OCI-M2 (cell line): ENCODE data around the gene APBB3.
A peak's percentile ranks its signal among the peaks of the same experiment; 100 is the strongest.

Experiments used
- DNase-seq: peaks from one replicate; lab custom pipeline; 2025; ENCODE audit not compliant: unreplicated experiment; lab: John Stamatoyannopoulos, UW

APBB3 gene

DNA sequence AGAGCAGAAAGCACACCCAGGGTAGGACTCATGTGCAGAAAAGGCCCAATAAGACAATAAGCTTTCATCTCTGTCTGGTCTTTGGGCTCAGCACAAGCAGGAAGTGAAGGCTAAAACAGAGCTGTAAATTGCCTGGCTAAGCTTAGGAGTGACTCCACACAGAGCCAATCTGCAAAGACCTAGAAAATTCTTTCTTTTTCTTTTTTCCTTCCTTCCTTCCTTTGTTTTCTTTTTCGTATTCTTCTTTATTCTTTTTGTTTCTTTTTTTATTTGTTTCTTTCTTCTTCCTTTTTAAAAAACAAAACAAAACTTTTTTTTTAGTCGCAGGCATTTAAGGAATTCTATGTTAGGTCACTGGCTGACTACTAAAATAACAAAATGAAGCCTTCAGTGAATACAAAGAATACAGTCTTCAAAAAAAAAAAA is 12.4 kb upstream of the APBB3 start:
- no peak for DNase-seq

DNA sequence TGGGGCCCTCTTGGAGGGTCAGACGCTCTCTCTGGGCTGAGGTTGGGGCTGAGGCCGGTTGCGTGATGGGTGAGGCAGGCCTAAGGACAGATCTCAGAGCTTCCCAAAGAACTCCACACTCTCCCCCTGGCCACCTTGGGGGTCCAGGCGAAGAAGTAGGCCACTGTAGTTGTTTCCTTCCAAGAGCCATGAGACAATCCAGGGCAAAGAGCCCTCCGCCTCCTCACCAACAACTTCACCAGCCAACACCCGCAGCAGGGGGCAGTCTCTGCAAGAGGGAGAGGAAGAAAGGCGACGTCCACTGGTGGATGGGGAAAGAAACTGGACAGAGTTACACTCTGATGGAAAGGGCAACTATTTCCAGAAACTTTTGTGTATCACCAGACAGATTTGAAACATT is 10.9 kb upstream of the APBB3 start:
- no peak for DNase-seq

DNA sequence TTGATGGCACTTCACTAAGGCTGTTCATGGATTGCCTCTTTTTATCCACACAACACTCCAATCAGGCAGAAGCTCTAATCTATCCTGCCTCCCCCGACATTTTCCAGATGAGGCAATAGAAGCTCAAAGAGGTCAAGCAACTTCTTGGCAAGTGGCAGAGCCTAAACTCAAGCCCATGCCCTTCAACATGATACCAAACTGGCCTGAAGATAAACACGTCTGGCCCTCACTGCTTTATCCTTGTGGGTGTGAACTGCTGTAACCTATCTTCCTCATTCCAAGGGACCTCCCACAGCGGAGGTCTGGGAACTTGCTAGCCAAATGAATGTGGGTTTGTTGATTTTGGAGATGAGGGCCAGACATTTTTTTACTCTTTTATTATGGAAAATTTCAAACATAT is 9.8 kb upstream of the APBB3 start:
- no peak for DNase-seq

DNA sequence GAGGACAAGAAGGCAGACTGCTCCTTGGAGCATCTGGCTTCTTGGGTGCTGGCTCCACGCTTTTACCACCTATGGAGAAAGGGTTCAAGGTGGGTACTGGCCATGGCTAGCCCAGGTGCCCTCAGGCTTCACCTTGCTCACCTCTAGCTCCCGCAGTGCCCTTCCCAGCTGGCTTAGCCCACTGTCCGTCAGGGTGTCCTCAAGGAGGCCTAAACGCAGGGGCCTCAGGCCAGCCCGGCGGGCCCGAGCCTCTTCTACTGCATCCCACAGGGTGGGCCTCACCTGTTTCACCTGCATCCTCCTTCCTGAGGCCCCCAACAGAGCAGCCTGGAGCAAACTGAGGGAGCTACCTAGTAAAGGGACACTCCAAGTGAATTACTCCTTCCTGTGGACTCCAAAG is 9.3 kb upstream of the APBB3 start:
- no peak for DNase-seq

DNA sequence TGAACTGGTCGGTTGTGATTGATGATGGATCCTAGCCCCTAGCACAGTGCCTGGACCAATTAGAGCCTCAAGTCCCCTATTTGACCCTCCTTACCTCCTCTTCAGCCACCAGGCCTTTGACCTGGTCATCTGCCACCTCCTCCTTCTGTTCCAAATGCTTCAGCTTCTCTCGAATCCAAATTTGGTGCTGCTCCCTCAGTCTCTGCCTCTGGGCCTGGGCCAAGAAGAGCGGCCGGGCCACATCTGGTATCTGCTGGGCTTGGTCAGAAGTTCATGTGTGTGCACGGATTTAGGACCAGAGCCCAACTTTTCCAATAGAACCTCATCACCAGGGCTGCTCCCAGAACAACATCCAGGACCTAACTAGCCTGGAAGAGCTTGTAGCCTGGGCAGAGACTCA is 6.7 kb upstream of the APBB3 start:
- DNase-seq: no peak

DNA sequence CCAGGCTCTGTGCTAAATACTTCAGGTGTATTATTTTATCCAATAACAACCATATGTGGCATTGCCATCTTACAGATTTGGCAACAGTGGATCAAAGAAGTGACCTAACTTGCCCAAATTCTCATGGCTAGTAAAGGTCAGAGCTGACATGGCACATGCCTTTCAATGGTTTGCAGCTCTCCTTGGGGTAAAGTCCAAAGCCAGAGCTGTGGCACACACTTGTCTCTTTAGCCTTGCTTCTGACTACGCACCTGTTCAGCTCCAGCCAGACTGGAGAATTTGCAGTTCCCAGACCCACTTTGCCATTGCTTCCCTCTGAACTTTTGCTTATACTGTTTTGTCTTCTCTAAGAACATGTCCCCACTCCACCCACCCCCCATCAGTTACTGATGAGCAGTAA is 6.1 kb upstream of the APBB3 start:
- no peak for DNase-seq

DNA sequence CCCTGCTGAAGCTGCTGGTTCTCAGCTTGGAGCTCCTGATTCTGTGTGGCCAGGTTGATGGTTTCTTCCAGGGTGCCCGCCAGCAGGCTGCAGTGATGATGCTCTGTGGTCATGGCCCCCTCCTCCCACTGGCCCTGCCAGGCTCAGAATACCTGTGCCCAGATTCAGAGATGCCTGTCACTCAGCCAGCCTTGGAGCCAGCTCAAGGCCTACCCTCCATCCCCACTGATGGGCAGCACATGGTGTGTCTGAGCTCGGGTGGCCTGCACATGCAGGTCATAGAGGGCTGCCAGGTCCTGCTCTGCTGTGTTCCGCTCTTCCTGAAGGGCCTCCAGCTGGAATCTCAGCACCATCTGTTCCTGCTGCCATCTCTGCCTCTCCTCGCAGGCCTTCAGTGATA is 5.7 kb upstream of the APBB3 start:
- DNase-seq: no peak

DNA sequence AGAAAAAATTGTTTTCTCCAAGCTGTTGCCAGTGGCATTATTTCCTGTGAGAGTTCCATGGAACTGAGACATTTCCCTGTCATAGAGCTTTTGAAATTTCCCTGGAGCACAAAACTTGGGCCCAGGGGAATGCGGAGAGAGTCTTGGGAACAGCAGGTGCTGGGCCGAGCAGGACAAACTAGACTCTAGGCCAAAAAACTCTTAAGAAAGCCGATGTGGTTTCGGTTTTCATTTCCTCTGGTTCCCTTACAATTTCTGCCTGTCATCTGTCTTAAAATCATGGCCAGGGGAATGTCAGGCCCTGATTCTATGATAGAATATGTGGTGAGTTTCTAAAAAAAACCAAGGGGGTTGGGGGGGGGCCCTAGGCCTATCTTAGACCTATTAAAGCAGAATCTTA is 4.8 kb upstream of the APBB3 start:
- no peak for DNase-seq

DNA sequence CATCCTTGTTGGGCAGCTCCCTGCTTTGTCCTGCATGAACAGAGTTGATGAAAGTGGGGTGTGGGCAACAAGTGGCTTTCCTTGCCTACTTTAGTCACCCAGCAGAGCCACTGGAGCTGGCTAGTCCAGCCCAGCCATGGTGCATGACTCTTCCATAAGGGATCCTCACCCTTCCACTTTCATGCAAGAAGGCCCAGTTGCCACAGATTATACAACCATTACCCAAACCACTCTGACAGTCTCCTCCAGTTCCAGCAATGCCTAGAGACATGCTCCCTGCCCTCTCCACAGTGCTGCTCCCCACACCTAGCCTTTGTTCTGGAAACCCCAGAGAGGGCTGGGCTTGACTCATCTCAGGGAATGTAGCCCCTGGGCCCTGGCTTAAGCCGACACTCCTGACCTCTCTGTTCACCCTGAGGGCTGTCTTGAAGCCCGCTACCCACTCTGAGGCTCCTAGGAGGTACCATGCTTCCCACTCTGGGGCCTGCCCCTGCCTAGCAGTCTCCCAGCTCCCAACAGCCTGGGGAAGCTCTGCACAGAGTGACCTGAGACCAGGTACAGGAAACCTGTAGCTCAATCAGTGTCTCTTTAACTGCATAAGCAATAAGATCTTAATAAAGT is 4.2 kb upstream of the APBB3 start:
- DNase-seq: no peak

DNA sequence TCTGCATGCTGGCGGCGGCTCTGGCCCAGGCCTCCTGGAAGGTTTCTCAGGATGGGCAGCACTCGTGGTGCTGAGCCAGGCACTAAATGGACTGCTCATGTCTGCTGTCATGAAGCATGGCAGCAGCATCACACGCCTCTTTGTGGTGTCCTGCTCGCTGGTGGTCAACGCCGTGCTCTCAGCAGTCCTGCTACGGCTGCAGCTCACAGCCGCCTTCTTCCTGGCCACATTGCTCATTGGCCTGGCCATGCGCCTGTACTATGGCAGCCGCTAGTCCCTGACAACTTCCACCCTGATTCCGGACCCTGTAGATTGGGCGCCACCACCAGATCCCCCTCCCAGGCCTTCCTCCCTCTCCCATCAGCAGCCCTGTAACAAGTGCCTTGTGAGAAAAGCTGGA is 3.5 kb upstream of the APBB3 start:
- no peak for DNase-seq

DNA sequence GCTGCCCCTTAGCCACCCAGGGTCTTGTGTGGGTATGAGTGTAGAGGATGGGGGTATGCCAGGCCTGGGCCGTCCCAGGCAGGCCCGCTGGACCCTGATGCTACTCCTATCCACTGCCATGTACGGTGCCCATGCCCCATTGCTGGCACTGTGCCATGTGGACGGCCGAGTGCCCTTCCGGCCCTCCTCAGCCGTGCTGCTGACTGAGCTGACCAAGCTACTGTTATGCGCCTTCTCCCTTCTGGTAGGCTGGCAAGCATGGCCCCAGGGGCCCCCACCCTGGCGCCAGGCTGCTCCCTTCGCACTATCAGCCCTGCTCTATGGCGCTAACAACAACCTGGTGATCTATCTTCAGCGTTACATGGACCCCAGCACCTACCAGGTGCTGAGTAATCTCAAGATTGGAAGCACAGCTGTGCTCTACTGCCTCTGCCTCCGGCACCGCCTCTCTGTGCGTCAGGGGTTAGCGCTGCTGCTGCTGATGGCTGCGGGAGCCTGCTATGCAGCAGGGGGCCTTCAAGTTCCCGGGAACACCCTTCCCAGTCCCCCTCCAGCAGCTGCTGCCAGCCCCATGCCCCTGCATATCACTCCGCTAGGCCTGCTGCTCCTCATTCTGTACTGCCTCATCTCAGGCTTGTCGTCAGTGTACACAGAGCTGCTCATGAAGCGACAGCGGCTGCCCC is 2.9 kb upstream of the APBB3 start:
- DNase-seq: no peak

DNA sequence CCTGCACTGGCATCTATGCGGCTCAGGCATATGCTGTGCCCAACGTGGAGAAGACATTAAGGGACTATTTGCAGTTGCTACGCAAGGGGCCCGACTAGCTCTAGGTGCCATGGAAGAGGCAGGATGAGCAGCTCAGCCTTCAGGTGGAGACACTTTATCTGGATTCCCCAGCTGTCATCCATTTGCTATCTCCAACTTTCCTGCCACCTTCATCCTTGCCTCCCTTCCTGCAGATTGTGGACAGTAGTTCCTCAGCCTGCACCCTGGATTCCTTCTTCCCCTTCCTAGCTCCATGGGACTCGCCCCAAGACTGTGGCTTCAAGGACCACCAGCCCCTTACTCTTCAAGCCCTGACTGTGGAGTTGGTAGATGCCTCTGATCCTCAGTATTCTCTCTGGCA is 2.3 kb upstream of the APBB3 start:
- no peak for DNase-seq

DNA sequence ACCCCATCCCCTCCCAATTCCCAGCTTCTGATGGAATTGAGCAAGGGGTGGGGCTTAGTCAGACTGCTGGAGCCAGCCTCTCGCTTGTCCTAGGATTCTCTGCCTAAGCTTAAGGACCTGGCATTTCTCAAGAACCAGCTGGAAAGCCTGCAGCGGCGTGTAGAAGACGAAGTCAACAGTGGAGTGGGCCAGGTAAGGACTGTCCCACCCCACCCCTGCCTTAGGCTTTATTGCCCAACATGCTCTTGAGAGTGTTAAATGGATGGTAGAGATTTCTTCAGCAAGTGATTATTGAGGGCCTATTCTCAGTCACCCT is 1.3 kb upstream of the APBB3 start:
- no peak for DNase-seq

DNA sequence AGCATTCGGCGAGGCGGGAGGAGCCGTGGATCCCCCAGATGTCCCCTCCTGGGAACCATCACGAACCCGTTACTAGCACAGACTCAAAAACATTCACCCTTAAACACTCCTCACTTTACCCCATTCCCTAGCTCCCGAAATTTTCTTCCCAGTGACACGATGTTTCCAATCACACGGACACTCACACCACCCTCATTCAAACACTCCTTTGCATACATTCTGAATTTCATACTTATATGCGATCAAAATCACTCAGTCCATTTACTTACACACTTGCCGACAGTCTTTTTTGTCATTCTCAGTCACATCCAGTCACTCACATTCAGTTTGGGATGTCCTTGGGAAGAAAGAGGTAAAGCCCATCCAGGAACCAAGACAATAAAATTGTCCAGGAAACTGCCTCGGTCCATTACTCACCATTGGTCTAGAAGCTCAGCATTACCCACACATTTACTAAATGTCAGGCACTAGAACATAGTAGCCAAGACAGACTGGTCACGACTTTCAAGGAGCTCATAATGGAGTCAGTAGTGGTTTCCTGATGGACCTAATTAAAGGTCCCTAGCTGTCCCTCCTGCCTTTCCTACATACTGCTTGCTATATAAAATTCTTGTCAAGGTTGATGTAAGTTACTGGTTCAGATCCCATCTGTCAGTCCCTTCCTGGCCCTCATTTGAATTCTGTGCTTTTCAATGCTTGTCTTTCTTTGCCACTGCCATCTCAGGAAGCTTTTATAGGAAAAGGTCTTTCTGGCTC is 804 bp upstream of the APBB3 start:
- no peak for DNase-seq

DNA sequence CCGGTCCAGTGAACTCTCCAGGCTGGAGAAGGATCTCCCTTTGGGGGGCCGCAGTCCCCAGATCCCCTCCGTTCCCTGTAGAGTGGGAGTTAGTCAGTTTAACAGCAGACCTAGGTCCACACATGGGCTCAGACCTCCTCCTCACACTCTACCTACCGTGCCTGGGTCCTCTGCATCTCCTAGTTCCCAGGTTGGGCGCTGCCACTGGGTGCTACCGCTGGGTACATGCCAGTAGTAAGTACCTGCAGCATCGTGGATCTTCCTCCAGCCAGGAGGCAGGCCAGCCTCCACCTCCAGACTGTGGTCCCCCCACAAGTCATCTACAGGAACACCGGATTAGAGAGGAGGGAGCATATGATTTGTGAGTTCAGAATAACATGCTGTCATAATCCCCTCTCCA is 802 bp downstream of the APBB3 start:
- no peak for DNase-seq

DNA sequence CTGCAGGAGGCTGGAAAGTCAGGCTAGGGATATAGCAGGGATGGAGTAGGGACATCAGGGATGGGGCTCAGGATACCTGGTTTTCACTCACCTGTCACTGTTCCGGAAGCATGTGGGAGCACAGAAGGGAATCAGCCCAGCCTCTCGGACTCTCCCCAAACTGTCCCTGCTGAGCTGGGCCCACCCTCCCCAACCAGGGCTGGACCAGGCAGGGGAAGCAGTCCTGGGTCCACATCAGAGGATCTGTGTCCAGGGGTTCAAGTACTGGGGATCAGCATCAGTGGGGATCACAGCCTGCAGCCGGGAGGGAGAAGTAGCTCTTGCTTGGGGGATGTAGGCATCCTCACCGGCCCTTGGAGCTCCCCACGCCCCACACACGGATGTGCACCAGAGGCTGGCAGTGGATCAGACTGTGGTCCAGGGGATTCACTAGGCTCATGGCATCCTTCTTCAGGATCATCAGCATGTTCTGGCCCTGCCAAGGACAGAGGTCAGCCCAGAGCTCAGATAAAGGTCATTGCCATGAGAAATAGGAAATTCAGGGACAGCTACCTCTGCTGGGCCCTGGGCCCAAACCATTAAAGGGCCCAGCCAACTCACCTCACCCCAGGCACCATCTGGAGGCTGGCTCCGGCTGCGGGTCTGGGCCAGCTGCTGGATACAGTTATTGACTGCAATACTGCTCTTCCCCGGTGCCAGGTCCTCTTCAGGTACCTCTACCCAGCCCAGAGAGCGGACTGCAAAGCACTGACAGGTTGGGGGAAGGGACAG is 2.5 kb downstream of the APBB3 start:
- DNase-seq: no peak

DNA sequence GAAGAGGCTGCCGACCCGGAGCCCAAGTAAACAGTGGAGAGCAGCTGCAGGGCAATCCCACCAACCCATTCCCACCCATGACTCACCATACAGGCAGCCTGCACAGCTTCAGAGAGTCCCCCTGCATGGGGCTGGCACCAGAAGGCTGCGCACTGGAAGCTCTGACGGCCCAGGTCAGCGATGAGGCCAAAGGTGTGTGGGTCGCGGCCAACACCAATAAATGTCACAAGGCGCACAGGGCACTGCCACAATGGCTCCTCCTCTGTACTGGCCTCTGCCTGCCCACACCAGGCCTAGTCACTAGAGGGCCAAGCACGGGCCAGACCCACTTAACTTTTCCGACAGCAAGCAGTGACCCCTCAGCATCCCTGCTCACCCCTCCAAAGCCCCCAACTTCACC is 4.2 kb downstream of the APBB3 start:
- no peak for DNase-seq

DNA sequence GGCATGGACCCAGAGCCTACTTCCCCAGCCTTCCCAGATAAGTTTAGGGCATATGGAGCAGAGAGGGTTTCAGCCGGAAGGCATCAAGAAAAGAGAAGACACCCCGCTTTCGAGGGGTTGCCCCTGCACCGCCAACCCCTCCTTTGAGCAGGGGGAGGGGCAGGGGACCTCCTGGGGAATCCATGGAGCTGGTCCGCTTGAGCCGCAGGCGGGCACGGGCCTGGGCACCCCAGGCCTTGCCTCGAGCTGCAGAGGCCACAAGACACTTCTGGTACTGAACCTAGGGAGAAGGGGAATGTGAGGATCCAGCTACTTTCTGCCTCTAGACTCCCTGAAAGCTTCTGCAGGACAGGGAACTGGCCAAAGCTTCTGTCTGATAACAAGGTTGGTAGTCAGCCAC is 5.9 kb downstream of the APBB3 start:
- DNase-seq: no peak

DNA sequence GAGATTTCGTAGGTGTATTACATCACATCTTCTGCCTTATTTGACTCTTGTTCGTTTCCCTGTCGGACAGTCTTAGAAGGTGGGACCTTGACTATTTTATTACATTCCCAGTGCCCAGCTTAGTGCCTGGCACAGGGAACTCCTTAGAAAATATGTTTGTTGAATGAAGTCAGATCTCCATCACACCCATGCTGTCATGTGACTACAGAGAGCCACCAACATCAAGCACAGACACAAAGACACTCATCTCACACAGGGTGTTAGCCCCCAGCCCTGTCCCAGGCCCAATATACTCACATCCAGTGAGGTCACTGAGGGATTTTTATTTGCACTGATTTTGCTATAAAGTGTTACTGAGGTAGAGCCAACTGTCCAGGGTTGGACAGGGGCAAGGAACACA is 6.4 kb downstream of the APBB3 start:
- DNase-seq: no peak

DNA sequence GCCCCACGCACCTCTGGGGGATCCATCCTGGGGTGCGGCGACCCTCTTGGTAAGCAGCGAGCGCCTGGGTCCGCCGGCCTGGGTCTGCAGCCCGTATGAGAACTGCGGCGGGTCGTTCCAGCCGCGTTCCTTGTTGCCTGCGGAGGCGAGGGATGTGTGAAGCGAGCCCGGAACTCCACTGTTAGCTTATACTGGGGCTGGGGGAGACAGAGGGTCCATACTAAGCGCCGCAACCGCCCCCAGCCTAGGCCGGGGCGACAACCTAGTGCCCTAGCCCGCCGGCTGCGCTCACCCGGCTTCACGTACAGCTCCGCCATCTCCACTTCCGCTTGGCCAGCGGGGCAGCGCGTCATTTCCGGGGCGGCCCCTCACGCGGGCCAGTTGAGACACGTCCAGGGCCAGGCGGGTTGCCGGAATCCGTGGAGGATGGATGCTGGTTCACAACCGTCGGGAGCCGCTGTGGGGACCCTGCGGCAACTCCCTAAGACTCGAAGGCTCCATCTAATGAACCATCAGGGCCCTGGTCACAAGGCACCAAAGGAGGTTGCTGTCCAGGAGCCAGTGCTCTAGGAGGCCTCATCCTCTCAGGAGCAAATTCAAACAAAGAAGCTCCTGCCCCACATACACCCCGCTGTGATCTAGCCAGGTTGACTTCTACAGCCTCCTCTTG is 7.1 kb downstream of the APBB3 start, which contains the start of gene SRA1:
Gene SRA1, minus strand, starts transcription at position 338 of the 670 bp plus-strand sequence. Its CDS starts 21 bp downstream, at position 317.
- peak; percentile 35 for DNase-seq

DNA sequence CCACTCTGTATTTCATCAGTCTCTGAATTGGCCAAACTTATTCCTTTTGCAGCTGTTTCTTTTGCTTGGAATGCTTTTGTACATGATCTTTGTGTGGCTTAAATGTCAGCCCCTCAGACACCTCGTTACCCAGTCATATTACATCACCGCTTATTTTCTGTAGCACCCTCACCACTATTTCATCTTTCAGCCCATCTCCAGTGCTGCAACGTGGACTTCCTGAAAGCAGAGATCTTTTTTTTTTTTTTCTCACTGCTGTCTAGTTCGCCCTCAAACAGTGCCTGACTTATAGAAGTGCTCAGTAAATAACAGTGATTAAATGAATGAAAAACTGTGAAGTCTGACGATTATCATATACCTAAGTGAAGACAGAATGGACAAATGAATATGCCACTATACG is 8.0 kb downstream of the APBB3 start:
- DNase-seq: no peak
